ENCODE measurements around the gene PODXL2.

PODXL2 gene

DNA sequence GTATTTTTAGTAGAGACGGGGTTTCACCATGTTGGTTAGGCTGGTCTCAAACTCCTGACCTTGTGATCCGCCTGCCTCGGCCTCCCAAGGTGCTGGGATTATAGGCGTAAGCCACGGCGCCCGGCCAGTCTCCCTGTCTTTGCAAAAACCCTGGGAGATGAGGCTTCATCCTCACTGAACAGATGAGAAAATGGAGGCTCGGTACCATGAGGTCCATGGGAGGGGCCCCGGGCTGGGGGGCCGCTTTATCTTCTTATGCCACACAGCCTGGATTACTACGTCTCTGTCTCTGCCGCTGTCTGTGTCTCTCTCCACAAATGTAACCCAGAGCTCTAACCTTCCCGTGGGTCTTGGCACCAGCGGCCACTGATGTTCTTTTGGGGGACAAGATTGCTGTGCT, 82.9 kb downstream of the PODXL2 start:
- DNase-seq = no peak

DNA sequence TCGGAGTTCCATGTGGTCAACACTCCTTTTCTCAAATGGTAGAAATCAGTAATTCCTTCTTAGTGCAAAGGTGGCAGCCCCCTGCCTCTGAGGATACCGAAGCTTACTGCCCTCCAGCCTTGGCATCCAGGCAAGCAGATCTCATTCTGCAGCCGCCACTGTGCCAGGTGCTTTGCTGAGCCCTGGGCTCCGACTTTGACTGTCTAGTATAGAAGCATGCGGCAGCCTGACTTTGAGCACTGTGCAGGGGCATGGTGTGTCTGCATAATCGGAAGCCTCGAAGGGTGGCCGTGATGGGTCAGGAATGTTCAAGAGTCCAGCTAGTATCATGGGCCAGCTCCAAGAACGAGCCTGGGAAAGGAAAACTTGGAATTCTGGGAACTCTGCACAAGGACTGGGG, 83.5 kb downstream of the PODXL2 start:
- no peak for DNase-seq

DNA sequence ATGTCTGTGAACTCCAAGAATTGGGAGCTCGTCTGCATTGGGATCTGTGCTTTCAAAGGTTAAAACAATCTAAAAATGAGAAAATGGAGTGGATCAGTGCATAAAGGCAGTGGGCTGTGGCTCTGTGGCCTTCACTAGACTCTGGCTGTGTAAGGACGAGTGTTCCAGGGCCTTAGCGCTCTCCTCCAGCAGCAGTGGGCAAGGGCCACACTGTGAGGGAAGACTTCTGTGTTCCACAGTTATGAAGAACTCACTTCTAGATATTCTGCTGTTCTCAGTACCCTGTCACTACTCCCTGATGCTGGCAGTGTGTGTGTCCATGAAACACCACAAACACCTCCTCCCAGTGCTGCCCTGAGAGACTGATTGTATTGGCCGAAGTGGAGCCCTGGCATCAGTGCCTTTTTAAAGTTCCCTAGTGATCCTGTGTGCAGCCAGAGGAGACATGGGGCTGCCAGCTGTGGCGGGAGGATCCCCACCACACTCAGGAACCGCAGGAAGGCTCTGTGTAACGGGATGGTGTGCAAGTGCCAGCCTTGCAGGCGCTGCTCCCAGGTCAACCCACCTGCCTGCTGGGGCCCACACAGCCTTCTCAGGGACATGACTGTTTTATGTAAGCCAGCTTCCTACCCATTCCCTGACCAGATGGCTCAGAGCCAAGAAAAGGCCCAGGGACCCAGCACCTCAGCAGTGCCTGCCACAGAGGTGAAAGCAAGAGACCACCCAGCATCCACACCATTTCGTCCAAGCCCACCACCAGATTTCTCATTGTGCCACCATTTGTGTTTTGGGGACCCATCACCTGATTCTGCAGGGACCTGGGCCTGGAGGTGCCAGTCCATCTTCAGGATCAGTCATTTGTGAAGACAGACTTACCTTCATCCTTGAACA, 84.1 kb downstream of the PODXL2 start:
- no peak for DNase-seq

DNA sequence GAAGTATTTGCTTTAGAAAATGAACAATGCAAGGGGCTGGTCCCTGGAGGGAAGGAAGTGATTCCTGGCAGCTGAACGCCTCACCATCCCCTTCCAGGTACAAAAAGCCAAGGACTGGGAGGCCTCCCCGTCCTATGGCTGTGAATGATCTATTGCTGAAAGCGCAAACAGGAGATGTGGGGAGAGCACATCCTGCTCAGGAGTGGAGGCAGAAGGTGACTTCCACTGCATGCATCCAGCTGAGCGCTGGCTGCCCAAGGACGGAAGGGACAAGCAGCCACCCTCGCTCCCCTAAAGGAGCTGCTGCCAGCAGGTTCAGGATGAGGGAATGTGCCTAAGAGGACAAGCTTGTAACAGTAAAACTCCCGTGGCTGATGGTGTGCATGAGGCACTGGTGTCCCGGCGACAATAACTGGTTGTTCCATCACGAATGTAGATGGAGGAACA, 85.2 kb downstream of the PODXL2 start:
- DNase-seq = no peak

DNA sequence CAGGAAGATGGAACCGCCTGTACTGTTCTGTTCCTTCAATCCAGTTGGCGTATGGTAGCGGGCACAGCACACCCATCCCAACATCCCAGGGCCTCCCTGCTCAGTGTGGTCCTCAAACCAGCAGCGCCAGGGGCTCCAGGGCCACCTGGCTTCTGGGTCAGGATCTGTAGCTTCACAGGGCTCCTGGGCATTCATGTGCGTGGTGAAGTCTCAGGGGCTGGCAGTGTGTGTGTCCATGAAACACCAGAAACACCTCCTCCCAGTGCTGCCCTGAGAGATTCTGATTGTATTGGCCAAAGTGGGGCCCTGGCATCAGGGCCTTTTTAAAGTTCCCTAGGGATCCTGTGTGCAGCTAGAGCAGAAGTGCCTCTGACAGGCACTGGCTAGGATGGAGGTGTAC, 85.9 kb downstream of the PODXL2 start:
- DNase-seq = no peak

DNA sequence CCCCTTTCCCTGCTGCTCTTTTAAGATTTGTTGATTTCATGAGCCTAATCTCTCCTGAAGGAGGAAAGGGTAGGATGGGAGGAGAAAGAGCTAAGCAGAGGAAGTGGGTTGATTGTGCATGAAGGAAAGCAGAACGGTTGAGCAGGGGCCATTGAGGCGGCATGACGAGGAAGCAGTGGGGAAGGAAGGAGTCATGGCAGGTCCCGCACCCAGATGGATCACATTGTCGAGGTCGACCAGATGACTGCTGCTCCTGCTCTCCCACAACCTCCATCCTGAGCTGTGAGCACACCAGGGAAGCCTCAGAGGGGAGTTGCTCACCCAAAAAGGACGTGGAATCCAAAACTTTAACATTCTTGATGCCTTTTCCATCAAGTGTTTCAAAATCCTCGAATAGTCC, 86.5 kb downstream of the PODXL2 start:
- no peak for DNase-seq

DNA sequence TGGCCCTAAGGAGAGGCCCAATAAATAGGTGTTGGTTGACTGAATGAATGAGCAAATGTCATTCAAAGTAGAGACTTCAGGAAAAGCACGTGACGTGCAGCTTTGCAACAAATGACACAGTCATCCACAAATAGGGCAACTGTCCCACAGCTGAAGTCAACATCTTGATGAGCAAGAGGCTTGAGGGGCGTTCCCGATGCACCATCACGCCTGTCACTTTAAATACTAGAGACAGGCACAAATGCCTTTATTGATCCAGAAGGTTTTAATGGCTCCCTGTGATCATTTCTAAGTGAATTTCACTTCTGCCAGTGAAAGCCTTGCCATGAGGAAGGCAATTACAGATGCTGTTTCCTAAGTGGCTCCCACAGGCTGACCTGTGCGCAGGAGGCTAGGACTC, 87.4 kb downstream of the PODXL2 start:
- no peak for DNase-seq

DNA sequence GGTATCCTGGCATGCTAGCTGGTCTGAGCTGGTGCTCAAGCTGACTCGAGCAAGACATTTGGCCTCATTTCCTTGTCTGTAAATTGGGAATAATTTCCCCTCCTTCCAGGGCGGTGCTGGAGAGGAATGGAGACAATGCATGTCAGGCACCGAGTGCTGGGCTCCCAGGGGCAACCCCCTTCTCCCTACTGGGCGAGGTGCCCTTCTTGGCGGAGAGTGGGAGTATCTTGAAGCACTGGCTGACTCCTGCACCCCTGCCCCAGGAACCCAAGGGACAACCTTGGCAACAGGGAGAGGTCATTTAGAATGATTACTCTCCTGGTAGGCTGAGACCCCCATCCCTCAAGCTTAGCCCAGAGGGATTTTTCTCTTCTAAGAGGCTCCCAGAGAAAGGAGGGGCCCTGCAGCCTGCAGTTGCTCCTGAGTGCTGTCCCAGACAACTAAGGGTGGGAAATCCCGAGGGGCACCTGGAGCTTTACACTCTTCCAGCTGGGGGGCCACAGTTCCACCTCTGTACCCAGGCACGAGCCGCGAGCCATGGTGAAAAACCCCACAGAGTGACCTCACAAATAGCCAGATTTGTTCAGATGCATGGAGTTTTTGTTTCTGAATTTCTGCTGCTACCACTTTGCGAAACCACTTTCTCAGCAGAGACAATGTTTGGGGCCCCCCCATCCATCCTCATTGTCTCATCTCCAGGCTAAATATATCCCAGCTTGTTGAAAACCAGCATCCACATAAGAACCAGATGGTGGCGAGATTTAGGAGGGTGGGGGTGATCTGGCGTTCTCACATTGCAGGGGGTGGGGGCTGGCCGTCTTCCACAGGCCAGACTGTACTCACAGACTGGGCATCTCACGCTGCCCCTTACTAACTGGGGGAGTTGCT, 88.6 kb downstream of the PODXL2 start:
- no peak for DNase-seq

DNA sequence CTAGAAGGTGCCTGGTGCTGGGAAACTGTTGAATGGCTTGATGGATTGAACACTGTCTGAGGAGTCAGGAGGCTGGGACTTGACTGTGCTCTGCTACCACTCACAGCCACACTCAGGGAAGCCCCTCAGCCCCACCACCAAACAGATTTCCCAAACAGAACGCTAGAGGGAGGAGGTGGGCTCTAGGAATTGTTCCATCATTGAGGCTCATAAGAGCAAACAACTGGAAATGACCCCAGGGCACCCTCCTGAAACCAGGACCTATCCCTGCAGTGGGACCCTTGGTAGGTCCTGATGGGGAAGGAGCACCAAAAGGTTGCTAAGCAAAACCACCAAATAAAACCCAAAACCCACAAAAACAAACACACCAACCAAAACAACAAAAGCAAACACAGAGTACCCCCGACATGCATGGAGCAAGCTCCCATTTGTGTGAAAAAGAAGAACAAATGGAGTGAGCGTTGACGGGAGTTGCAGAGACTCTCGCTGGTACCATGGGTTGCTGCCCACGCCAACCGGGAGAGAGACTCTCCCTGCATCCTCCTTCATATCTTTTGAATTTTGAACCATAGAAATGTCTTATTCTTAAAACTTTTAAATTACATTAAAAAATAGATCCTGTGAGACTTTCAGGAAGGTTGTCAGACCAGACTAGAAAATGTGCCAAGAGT, 89.4 kb downstream of the PODXL2 start:
- no peak for DNase-seq

DNA sequence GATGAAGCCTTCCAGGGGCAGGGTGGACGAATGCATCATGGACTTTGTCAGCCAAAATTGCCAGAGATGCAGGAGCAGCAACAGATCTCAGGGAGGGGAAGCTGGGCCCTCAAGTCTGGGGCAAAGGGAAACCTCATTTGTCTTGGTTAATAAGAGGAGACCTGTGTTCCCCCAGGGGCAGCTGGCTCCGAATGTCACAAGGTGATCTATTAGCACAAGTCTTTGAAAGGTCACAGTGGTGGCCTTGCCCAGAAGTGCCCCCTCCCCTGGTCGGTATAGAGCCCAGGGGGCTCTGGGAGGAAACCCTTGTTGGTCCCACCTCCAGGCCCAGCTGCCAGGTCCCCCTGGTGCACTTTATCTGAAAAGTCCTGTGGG, 89.9 kb downstream of the PODXL2 start:
- no peak for DNase-seq

DNA sequence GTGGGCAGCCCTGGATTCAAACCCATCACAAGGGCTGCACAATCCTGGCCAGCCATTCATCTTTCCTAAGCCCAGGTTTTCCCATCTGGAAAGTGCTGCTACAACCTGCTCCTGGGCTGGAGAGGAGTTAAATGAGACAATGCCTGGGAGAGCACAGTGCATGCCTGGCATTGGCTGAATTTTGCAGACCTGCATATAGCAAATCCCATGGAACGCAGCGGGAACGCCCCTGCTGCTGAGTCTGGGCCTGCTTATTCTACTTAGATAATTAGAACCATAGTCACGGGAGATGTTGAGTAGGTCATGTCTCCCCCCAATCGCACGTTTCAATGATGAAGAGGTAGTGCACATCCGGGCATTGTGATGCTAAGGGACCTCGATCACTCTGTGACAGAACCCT, 90.4 kb downstream of the PODXL2 start:
- DNase-seq = no peak

DNA sequence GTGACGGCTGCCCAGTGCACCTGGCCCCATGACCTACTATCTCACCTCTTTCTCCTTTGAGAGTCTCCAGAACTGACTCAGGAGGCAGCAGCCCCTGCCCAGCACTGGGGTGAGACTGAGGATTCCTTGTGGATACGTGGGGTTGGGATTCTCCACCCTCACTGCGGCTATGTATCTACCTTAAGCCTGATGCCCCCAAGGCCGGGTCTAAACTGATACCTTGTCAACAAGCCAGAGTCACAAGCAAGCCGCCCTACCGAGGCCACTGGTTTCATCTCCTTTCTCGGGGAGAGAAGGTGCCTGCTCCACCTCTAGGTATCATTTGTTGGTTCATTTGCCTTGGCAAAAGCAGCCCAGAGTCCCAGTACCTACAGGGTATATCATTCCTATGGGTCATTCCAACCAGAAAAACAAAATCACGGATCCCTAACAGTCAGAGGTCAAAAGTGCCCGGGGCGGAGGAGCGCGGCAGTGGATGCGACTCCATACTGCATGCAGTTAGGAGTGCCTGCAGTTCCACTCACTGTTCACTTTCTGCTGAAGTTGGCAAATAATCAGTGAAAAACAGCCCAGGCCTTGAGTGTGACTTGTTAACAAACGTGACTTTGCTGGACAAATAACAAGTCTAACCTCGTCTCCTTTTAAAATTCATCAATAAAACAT, 91.3 kb downstream of the PODXL2 start:
- DNase-seq = no peak

DNA sequence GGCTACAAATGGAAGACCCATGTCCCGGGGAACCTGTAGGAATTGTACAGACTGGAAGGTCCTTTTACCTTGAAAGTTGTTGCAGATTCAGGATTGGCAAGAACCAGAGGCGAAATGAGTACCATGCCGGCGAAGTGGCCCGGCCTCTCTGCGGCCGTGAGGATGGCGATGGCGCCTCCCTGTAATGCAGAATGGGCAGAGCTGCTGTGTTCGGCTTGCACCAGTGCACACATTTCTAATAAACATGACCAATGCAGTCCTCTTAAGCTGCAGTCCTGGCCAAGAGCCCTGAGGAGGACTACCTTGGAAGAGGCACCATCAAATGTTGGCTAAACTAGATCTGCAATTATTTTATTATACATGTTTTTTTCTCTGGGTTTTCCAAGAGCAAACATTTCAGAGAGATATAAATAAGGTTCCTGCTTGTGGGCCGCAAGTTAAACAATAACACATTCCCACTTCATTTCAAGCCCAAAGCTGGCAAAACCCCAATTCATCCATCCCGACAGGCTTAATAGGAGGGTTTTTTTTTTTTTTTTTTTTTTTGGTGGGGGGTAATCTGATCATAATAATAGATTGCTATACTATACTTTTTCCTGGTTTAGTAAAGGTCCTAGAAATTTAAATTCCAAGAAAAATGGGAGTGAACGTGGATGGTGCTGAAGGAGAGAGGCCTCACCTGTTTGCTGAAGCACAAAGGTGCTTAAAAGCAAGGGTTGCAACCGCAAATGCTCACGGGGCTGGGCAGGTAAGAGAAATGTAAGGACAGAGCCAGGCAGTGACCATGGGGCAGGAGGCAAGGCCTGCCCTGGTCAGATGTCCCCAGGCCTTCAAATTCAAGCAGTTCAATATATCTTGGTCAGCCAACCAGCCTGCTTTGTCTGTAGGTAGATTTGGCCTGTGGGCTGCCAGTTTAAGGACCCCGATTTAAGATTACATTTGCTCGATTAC, 92.3 kb downstream of the PODXL2 start:
- DNase-seq = no peak

DNA sequence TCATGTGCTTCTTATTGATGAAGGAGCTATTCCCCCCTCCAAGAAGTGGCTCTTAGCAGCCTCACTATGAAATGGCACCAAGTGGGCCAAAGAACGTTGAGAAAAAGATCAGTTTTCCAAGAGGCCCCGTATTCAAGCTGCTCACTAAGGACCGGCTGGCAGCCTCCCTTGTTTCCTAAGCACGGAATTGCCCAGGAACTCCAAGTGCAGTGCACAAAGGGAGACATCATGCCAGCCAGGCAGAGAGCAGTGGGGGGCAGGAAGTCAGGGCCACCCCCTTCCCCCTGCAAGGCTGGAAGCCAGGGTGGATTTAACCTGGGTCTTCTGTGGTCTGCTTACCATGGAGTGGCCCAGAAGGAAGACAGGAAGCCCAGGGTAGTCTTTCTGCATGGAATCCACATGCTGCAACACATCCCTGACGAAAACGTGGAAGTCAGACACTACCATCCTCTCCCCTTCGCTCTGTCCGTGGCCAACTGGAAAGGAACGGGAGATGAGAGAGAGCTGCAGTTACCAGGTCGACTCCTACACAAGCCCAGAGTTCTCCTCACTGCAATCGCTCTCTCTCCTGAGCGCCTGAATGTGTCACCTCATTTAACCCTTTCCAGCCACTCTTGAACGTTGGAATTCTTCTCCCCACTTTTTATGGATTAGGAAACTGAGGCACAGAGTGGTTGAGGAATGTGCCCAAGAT, 93.3 kb downstream of the PODXL2 start:
- DNase-seq = no peak

Measured in NCI-H1417 treated with DMSO at 0.1 percent for 48 hours (cell line).